ENCODE data around the gene KDM8. TPM values are rescaled to one million over a fixed set of nuclear protein-coding genes. Genes with fewer than 3 reads are reported as not detected.

Gene KDM8
- polyA plus RNA-seq, 1 of the 3 experiments (the other 2 are of a cell fraction), result 3.3 TPM

DNA sequence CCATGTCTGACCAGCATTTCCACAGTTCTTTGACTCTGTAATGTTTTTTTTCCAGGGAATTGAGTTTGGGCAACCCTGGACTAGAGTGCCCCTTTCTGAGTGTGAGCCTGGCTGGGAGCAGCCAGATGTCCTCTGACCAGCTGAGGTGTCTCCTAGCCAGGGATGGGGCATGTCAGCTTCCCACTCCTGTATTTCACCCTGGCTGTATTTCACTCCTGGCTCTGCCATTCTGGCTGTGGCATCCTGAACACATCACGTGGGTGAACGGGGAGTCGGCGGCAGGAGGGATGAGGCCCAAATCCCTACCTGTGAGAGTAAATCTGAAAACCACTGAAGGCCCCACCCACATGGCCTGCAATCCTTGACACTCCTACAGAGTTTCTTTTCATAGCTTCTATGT lies 31.3 kb downstream of the KDM8 start:
- no peak for DNase-seq
- H3K4me2 ChIP-seq, result 0 out of 2 replicates have a peak overlapping the region, but pooled peaks have one; percentile 67
- POLR2A ChIA-PET, result interaction anchor here (1.6 kb wide), 1 partner anchor 133 kb away, joined by 5 read pairs; no protein-coding TSS in a partner anchor
- H3K4me1 ChIP-seq (ENCODE audit: control insufficient read depth in 1 of 2, insufficient read depth in 2 of 2, low read depth in 1 of 2, low read length in 1 of 2), result peaks cover 20 to 31% of the 10 kb centered on the region in 2 experiments; a peak in 3 of 4 replicates
- no peaks in the 10 kb centered on the region for H3K9me2 ChIP-seq
- peaks cover 3% of the 10 kb centered on the region for H3F3A ChIP-seq (replicated peaks; ENCODE audit: insufficient read depth)
- H3K9ac ChIP-seq, result peak overlapping the region; percentile 24; the same call in 1 of the 2 replicates
- H3K36me3 ChIP-seq (replicated peaks in 1 of 2; ENCODE audit: control insufficient read depth in 1 of 2, insufficient read depth in 2 of 2, low read length in 1 of 2), result peaks cover 0 to 24% of the 10 kb centered on the region in 2 experiments
- no peaks in the 10 kb centered on the region for H4K20me1 ChIP-seq (ENCODE audit: insufficient read depth)
- H3K9me3 ChIP-seq, result no peaks in the 10 kb centered on the region
- CTCF ChIA-PET, result interaction anchor here (0.6 to 7.2 kb wide), 53 partner anchors 11 to 231 kb away, joined by 3 to 104 read pairs (median 4); partner anchors contain the start of genes IL21R and KDM8
- peak overlapping the region; percentile 35 to 73; a peak in 3 of 4 replicates for H3K27ac ChIP-seq (ENCODE audit: low read depth in 2 of 2, low read length in 1 of 2)
- no peaks in the 10 kb centered on the region for H3K79me2 ChIP-seq (ENCODE audit: insufficient read depth)
- H3K27me3 ChIP-seq (ENCODE audit: insufficient read depth), result no peaks in the 10 kb centered on the region
- no peak overlapping the region; a peak in 1 of 4 replicates for H3K4me3 ChIP-seq (ENCODE audit: low read depth in 2 of 2, low read length in 1 of 2)
- TF ChIP-seq, protein P1, sequence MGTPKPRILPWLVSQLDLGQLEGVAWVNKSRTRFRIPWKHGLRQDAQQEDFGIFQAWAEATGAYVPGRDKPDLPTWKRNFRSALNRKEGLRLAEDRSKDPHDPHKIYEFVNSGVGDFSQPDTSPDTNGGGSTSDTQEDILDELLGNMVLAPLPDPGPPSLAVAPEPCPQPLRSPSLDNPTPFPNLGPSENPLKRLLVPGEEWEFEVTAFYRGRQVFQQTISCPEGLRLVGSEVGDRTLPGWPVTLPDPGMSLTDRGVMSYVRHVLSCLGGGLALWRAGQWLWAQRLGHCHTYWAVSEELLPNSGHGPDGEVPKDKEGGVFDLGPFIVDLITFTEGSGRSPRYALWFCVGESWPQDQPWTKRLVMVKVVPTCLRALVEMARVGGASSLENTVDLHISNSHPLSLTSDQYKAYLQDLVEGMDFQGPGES (IDR thresholded peaks at IDR 0.05; ENCODE audit: low read depth, low read length), result no peak
- TF ChIP-seq NRF1 (IDR thresholded peaks at IDR 0.05; ENCODE audit: low read depth, low read length) (no peak), TEAD4 (IDR thresholded peaks at IDR 0.05; ENCODE audit: borderline replicate concordance, insufficient read depth) (no peak), RXRA (IDR thresholded peaks at IDR 0.05; ENCODE audit: borderline replicate concordance, low read depth) (no peak), POLR2AphosphoS5 (IDR thresholded peaks at IDR 0.05; ENCODE audit: low read depth, low read length) (no peak), SIN3A (IDR thresholded peaks at IDR 0.05; ENCODE audit: borderline replicate concordance, low read depth, low read length) (no peak), YY1 (IDR thresholded peaks at IDR 0.05; ENCODE audit: low read depth) (no peak), GABPA (IDR thresholded peaks at IDR 0.05; ENCODE audit: low read depth) (no peak), TAF1 (IDR thresholded peaks at IDR 0.05; ENCODE audit: borderline replicate concordance, low read depth, low read length) (no peak), RFX5 (IDR thresholded peaks at IDR 0.05; ENCODE audit: low read length) (no peak), JUND (IDR thresholded peaks at IDR 0.05) (no peak), EZH2phosphoT487 (IDR thresholded peaks at IDR 0.05; ENCODE audit: borderline replicate concordance, low read depth) (no peak), SMC3 (IDR thresholded peaks at IDR 0.05; ENCODE audit: low read depth, low read length) (no peak), FOXJ3 (CRISPR knock-in tag; IDR thresholded peaks at IDR 0.05) (no peak), MEF2A (IDR thresholded peaks at IDR 0.05; ENCODE audit: borderline replicate concordance, low read depth) (no peak), GATA2 (CRISPR knock-in tag; IDR thresholded peaks at IDR 0.05) (no peak)
- TF ChIP-seq, protein P2, sequence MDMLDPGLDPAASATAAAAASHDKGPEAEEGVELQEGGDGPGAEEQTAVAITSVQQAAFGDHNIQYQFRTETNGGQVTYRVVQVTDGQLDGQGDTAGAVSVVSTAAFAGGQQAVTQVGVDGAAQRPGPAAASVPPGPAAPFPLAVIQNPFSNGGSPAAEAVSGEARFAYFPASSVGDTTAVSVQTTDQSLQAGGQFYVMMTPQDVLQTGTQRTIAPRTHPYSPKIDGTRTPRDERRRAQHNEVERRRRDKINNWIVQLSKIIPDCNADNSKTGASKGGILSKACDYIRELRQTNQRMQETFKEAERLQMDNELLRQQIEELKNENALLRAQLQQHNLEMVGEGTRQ (IDR thresholded peaks at IDR 0.05; ENCODE audit: borderline replicate concordance, low read depth, low read length), result no peak
- TF ChIP-seq, protein P3, sequence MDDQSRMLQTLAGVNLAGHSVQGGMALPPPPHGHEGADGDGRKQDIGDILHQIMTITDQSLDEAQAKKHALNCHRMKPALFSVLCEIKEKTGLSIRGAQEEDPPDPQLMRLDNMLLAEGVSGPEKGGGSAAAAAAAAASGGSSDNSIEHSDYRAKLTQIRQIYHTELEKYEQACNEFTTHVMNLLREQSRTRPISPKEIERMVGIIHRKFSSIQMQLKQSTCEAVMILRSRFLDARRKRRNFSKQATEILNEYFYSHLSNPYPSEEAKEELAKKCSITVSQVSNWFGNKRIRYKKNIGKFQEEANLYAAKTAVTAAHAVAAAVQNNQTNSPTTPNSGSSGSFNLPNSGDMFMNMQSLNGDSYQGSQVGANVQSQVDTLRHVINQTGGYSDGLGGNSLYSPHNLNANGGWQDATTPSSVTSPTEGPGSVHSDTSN (IDR thresholded peaks at IDR 0.05), result no peak
- TF ChIP-seq, protein P4, sequence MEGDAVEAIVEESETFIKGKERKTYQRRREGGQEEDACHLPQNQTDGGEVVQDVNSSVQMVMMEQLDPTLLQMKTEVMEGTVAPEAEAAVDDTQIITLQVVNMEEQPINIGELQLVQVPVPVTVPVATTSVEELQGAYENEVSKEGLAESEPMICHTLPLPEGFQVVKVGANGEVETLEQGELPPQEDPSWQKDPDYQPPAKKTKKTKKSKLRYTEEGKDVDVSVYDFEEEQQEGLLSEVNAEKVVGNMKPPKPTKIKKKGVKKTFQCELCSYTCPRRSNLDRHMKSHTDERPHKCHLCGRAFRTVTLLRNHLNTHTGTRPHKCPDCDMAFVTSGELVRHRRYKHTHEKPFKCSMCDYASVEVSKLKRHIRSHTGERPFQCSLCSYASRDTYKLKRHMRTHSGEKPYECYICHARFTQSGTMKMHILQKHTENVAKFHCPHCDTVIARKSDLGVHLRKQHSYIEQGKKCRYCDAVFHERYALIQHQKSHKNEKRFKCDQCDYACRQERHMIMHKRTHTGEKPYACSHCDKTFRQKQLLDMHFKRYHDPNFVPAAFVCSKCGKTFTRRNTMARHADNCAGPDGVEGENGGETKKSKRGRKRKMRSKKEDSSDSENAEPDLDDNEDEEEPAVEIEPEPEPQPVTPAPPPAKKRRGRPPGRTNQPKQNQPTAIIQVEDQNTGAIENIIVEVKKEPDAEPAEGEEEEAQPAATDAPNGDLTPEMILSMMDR (IDR thresholded peaks at IDR 0.05), result no peak
- TF ChIP-seq, protein P5, sequence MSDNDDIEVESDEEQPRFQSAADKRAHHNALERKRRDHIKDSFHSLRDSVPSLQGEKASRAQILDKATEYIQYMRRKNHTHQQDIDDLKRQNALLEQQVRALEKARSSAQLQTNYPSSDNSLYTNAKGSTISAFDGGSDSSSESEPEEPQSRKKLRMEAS (IDR thresholded peaks at IDR 0.05; ENCODE audit: low read depth), result no peak
- no peak overlapping the region for H2AFZ ChIP-seq (ENCODE audit: low read depth)
- WGBS (ENCODE audit: low lambda C conversion rate), result 50% methylated on average over 4 of the region's 4 CpGs
